Mesothelial cell of epicardium (in vitro differentiated cells): ENCODE data around the gene UBE2D1. TPM values are rescaled to one million over a fixed set of nuclear protein-coding genes. Genes with fewer than 3 reads are reported as not detected.

Experiments
- DNase-seq, 2 experiments: peaks; one replicate each; pipeline ENCODE4 v3.0.0; 2021; ENCODE audit warnings: low spot score in 2 of 2; ENCODE audit not compliant: unreplicated experiment in 2 of 2
- H3K27ac Mint-ChIP-seq: 2 replicates; pipeline ENCODE4 v1.8.0; 2021; ENCODE audit warnings: mixed read lengths
- H3K27me3 Mint-ChIP-seq: 2 replicates; pipeline ENCODE4 v1.8.0; 2021; ENCODE audit warnings: low read depth, mixed read lengths
- H3K36me3 Mint-ChIP-seq: 2 replicates; pipeline ENCODE4 v1.8.0; 2021; ENCODE audit warnings: mixed read lengths
- H3K4me1 Mint-ChIP-seq: 2 replicates; pipeline ENCODE4 v1.8.0; 2021; ENCODE audit warnings: mixed read lengths
- H3K4me3 Mint-ChIP-seq: 2 replicates; pipeline ENCODE4 v1.8.0; 2021; ENCODE audit warnings: mild to moderate bottlenecking, moderate library complexity, mixed read lengths
- H3K9me3 Mint-ChIP-seq: 2 replicates; pipeline ENCODE4 v1.8.0; 2021; ENCODE audit warnings: mixed read lengths
- total RNA-seq: library from RNA; stranded (reverse); gene quantifications from 3 replicates; pipeline ENCODE4 v1.2.1, GENCODE V29; 2021
- TF ChIP-seq, protein P1 (sequence below): fragments of 200-600 bp; sonication (generic); IDR thresholded peaks from one replicate; pipeline ENCODE4 v1.5.0; 2021; ENCODE audit warnings: antibody characterized with exemption; ENCODE audit not compliant: unreplicated experiment

Gene UBE2D1
- total RNA-seq, 1 donor from 2014 or later = 22.5 TPM

DNA sequence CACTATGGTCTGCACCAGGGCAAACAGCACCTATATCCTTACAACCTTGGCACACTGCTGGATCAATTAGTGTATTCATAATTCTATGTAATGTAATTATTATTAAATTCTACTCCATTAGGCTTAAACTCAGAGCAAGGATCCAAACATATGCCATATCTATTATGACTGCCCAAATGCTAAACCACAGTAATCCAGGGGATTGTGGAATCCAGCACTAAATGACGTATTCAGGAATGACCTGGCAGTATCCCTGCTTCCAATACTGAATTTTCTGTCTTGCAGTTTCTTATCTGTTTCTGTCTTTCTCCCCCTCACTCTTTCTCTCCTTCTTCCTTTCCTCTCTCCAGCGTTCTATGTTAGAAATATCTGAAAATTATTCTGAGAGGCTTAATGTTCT, 16.5 kb upstream of the UBE2D1 start:
- H3K36me3 Mint-ChIP-seq = no peaks in the 10 kb centered on the region
- H3K4me3 Mint-ChIP-seq = no peak overlapping the region
- H3K4me1 Mint-ChIP-seq = peaks cover 2% of the 10 kb centered on the region
- H3K9me3 Mint-ChIP-seq = no peaks in the 10 kb centered on the region
- no peak overlapping the region for H3K27ac Mint-ChIP-seq
- TF ChIP-seq, protein P1, sequence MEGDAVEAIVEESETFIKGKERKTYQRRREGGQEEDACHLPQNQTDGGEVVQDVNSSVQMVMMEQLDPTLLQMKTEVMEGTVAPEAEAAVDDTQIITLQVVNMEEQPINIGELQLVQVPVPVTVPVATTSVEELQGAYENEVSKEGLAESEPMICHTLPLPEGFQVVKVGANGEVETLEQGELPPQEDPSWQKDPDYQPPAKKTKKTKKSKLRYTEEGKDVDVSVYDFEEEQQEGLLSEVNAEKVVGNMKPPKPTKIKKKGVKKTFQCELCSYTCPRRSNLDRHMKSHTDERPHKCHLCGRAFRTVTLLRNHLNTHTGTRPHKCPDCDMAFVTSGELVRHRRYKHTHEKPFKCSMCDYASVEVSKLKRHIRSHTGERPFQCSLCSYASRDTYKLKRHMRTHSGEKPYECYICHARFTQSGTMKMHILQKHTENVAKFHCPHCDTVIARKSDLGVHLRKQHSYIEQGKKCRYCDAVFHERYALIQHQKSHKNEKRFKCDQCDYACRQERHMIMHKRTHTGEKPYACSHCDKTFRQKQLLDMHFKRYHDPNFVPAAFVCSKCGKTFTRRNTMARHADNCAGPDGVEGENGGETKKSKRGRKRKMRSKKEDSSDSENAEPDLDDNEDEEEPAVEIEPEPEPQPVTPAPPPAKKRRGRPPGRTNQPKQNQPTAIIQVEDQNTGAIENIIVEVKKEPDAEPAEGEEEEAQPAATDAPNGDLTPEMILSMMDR = no peak
- H3K27me3 Mint-ChIP-seq = peaks cover 4% of the 10 kb centered on the region
- no peak for DNase-seq

DNA sequence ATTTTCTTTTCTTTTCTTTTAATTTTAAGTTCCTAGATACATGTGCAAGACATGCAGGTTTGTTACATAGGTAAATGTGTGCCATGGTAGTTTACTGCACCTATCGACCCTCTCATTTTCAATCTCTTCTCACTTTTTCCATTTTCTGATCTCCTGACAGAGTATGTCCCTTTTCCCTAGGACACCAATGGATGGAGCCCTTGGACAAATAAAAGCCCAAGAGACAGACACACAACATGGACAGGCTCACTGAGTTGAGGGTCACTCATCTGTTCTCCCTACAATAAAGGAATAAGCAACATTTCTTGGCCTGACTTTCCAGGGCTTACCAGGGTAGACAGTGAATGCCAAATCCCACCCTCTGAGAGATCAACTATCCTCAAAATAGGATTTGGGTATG, 15.2 kb upstream of the UBE2D1 start:
- H3K36me3 Mint-ChIP-seq = no peaks in the 10 kb centered on the region
- TF ChIP-seq, protein P1 = no peak
- no peak for DNase-seq

DNA sequence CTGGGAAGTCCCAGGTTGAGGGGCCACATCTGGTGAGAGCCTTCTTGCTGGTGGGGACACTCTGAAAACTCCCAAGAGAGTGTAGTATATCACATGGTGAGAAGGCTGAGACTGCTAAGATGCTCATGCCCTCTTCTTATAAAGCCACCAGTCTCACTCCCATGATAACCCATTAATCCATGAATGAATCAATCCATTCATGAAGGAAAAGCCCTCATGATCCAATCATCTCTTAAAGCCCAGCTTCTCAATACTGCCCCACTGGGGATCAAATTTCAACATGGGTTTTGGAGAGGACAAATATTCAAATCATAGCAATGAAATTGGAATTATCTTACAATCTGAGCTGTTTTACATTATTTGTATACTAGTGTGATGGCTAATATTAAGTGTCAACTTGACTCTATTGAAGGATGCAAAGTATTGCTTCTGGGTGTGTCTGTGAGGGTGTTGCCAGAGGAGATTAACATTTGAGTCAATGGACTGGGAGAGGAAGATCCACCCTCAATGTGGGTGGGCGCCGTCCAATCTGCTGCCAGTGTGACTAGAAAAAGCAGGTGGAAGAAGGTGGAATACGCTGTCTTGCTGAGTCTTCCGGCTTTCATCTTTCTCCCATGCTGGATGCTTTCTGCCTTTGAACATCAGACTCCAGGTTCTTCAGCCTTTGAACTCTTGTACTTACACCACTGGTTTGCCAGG, 14.3 kb upstream of the UBE2D1 start:
- TF ChIP-seq, protein P1 = no peak
- Mint-ChIP-seq H3K4me1 (peaks cover 2% of the 10 kb centered on the region), H3K9me3 (no peaks in the 10 kb centered on the region), H3K27ac (no peak overlapping the region), H3K4me3 (no peak overlapping the region), H3K36me3 (no peaks in the 10 kb centered on the region), H3K27me3 (no peaks in the 10 kb centered on the region)
- DNase-seq = no peak

More for the DNA sequence above, 15.2 kb upstream of the UBE2D1 start:
- H3K4me3 Mint-ChIP-seq = no peak overlapping the region
- no peak overlapping the region for H3K27ac Mint-ChIP-seq
- peaks cover 4% of the 10 kb centered on the region for H3K27me3 Mint-ChIP-seq
- H3K4me1 Mint-ChIP-seq = peaks cover 2% of the 10 kb centered on the region
- H3K9me3 Mint-ChIP-seq = no peaks in the 10 kb centered on the region

DNA sequence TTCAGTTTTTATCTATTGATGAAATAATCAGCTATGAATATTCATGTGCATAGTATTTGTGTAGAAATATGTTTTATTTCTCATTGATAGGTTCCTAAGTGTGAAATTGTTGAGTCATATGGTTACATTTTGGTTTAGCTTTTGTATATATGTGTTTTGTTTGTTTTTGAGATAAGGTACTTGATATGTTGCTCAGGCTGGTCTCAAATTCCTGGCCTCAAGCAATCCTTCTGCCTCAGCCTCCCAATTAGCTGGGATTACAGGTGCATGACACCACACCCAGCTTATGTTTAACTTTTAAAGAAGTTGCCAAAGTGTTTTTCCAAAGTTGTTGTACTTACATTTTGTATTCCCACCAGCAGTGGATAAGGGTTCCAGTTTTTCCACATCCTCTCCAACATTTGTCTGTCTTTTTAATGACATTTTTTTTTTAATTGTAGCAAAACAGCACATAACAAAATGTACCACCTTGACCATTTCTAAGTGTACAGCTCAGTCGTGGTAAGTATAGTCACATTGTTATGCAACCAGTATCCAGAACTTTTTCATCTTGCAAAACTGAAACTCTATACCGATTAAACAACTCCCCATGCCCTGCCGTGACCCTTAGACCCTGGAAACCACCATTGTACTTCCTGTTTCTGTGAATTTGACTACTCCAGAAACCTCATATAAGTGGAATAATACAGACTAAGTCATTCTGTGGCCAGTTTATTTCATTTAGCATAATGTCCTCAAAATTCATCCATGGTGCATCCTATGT, 12.6 kb upstream of the UBE2D1 start:
- H3K27ac Mint-ChIP-seq = no peak overlapping the region
- TF ChIP-seq, protein P1 = no peak
- DNase-seq = no peak
- peaks cover 2% of the 10 kb centered on the region for H3K4me1 Mint-ChIP-seq
- H3K9me3 Mint-ChIP-seq = no peaks in the 10 kb centered on the region
- no peaks in the 10 kb centered on the region for H3K27me3 Mint-ChIP-seq
- no peak overlapping the region for H3K4me3 Mint-ChIP-seq
- no peaks in the 10 kb centered on the region for H3K36me3 Mint-ChIP-seq

DNA sequence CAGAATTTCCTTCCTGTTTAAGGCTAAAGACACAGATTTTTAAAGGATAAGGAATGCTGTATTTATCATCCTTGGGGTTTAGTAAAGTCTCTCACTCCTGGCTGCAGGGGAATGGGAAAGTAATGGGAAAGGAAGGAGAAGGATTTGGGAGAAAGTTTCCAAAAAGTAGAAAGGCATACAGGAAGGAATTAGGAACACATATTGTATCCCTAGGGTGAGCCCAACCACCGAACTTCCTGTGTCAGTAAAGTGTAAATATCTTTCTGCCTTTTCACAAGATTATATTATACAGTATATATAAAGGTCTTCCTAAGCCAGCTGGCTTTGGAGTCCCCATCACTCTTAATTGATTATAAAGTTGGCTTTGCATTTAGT, 12.0 kb upstream of the UBE2D1 start:
- DNase-seq = no peak
- Mint-ChIP-seq H3K36me3 (no peaks in the 10 kb centered on the region), H3K4me3 (no peak overlapping the region), H3K27me3 (no peaks in the 10 kb centered on the region), H3K27ac (no peak overlapping the region), H3K9me3 (no peaks in the 10 kb centered on the region), H3K4me1 (peaks cover 2% of the 10 kb centered on the region)
- TF ChIP-seq, protein P1 = no peak
